NT2/D1 (cell line): Measurements from ENCODE around the gene MAP3K4.

Experiments
- DNase-seq: peaks from one replicate; pipeline ENCODE4 v3.0.0-alpha.2; 2011; ENCODE audit warnings: low read depth, low spot score
- H3K27me3 ChIP-seq: 2 replicates; pipeline ENCODE4 v1.6.0; 2011; ENCODE audit warnings: mild to moderate bottlenecking; ENCODE audit not compliant: insufficient read length, insufficient read depth
- H3K36me3 ChIP-seq: 2 replicates; pipeline ENCODE4 v1.6.1; 2011; ENCODE audit warnings: mild to moderate bottlenecking, low read length, mixed read lengths; ENCODE audit not compliant: insufficient read depth, insufficient read length
- H3K4me1 ChIP-seq: 2 replicates; pipeline ENCODE4 v1.5.1; 2011; ENCODE audit not compliant: insufficient read depth, insufficient read length
- H3K4me3 ChIP-seq: 2 replicates; pipeline ENCODE4 v1.5.1; 2011; ENCODE audit warnings: low read depth; ENCODE audit not compliant: insufficient read length
- H3K9ac ChIP-seq: 2 replicates; pipeline ENCODE4 v1.6.0; 2011; ENCODE audit warnings: low read depth; ENCODE audit not compliant: insufficient read length
- H3K9me3 ChIP-seq: 2 replicates; pipeline ENCODE4 v1.5.1; 2011; ENCODE audit warnings: mild to moderate bottlenecking, low read length; ENCODE audit not compliant: insufficient read depth
- SUZ12 ChIP-seq: IDR thresholded peaks from 2 replicates; pipeline ENCODE4 v1.6.1; 2011; ENCODE audit not compliant: insufficient read length, insufficient read depth; ENCODE audit errors: extremely low read depth
- YY1 ChIP-seq: IDR thresholded peaks from 2 replicates; pipeline ENCODE4 v1.6.1; 2011; ENCODE audit not compliant: insufficient read length, insufficient read depth
- ZNF274 ChIP-seq: IDR thresholded peaks from 2 replicates; pipeline ENCODE4 v1.6.1; 2011; ENCODE audit warnings: mild to moderate bottlenecking, low read depth, low read length

Gene MAP3K4

GRCh38 chr6:161137320-161137719 is 145.8 kb downstream of the MAP3K4 start:
- DNase-seq, result no peak
- no peaks in the 10 kb centered on the region for H3K27me3 ChIP-seq
- no peaks in the 10 kb centered on the region for H3K9me3 ChIP-seq
- TF ChIP-seq YY1 (no peak), SUZ12 (no peak), ZNF274 (no peak)
- no peak overlapping the region for H3K4me3 ChIP-seq
- peaks cover 4% of the 10 kb centered on the region for H3K4me1 ChIP-seq
- peaks cover 62% of the 10 kb centered on the region for H3K36me3 ChIP-seq
- no peak overlapping the region for H3K9ac ChIP-seq

- H3K4me1 ChIP-seq, result peaks cover 4% of the 10 kb centered on the region
- TF ChIP-seq ZNF274, result no peak
- TF ChIP-seq YY1, result no peak
- no peak for TF ChIP-seq SUZ12
- H3K36me3 ChIP-seq, result peaks cover 62% of the 10 kb centered on the region
- H3K9me3 ChIP-seq, result no peaks in the 10 kb centered on the region
- no peak for DNase-seq
- no peaks in the 10 kb centered on the region for H3K27me3 ChIP-seq
- H3K9ac ChIP-seq, result no peak overlapping the region
- H3K4me3 ChIP-seq, result no peak overlapping the region
Observed at GRCh38 chr6:161137839-161138542, 146.4 kb downstream of the MAP3K4 start.

DNA sequence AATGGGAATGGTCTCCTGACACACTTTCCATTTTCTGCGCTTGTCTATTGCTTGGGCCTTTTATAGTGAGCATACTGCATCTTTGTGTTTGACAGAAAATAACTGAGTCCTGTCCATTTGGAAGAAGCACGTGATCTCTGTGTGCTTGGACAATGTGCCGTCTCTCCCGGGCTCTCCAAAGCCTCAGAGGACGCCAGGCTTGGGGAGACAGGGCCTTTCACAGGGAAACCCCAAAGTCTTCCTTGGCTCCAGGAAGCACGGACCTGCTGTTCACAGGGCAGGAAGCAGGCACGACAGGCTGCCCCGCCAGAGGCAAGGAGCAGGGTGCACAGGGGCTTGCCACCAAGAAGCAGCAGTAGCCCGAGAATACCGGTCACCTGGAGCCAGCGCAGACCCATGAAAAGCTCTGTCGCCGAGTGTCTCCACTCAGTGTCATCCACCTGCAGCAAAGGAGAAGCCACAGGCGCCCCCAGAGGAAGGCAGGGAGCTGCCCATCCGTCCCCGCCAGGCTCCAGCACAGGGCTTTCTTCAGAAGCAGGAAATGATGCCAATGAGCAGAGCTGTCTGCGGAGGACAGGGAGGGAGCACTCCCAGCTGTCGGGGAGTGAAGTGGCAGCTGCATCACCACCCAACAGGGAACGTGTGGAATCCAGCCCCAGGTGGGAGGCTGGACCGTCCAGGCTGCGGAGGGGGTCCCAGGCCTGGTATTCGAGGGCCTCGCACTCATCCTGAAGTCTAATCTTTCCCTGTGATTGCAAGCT is 147.2 kb downstream of the MAP3K4 start:
- TF ChIP-seq ZNF274 (no peak), YY1 (no peak), SUZ12 (no peak)
- Histone ChIP-seq H3K4me1 (peaks cover 4% of the 10 kb centered on the region), H3K4me3 (no peak overlapping the region), H3K9ac (no peak overlapping the region), H3K36me3 (peaks cover 62% of the 10 kb centered on the region), H3K9me3 (no peaks in the 10 kb centered on the region), H3K27me3 (no peaks in the 10 kb centered on the region)
- no peak for DNase-seq

DNA sequence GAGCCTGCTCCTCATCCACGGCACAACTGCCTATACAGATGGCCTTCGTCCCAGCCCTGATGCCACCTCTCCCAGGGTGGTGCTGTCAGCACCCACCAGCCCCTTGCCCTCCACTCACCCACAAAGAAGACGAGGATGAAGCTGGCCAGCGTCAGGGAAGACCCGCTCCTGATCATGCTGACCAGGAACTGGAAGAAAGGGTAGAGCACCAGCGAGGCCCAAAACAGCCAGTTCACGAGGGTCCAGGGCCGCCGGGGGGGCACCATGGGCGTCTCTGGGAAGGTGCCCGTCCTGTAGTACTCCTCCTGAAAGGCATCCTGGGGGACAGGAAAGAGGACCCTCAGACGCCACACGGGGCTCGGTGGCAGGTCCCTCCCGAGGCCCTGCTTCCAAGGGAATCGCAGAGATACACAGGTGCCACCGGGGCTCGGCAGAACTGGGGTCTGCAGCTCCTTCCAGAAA is 147.8 kb downstream of the MAP3K4 start:
- peaks cover 4% of the 10 kb centered on the region for H3K4me1 ChIP-seq
- H3K9ac ChIP-seq, result peak overlapping the region; percentile 32
- TF ChIP-seq SUZ12 (no peak), YY1 (no peak), ZNF274 (no peak)
- no peak for DNase-seq
- H3K36me3 ChIP-seq, result peaks cover 62% of the 10 kb centered on the region
- no peaks in the 10 kb centered on the region for H3K9me3 ChIP-seq
- H3K27me3 ChIP-seq, result no peaks in the 10 kb centered on the region
- no peak overlapping the region for H3K4me3 ChIP-seq

DNA sequence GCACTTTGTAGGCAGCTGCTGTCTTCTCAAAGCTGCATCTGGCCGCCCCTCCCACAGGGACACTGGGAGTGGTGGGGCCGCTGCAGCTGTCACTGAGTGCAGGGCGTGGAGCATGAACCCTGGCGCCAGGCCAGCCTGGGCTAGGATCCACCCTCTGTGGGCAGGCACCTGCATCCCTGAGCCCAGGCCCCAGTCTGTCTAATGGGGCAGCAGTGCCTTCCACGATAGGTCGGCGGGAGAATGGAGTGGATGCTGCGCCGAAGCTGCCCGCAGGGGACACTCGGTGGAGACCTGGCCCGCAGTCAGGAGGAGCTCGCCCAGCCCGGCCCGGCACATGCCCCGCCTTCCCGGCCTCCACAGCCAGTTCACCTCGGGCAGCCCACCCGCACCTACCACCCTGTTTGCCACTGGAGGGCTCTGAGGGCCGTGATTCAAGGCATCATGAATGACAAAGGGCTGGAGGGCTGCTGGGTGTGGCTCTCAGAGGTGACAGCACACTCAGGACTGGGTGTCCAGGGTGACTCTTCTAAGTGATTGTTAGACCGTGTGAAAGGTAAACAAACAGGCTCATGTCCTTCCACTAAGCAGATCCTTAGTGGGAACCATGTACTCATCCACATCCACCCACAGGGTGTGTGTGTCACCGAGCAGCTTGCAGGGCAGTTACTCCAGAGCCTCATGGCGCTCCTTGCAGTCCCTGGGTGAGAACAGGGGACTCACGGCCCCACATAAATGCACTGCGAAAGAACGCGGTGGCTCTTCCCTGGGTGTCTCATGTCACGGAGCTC is 148.4 kb downstream of the MAP3K4 start:
- peaks cover 4% of the 10 kb centered on the region for H3K4me1 ChIP-seq
- peak overlapping the region; percentile 32 for H3K9ac ChIP-seq
- peak; percentile 78 for DNase-seq
- peaks cover 59% of the 10 kb centered on the region for H3K36me3 ChIP-seq
- H3K9me3 ChIP-seq, result no peaks in the 10 kb centered on the region
- no peak for TF ChIP-seq YY1
- TF ChIP-seq SUZ12, result no peak
- TF ChIP-seq ZNF274, result no peak
- no peaks in the 10 kb centered on the region for H3K27me3 ChIP-seq
- H3K4me3 ChIP-seq, result no peak overlapping the region

DNA sequence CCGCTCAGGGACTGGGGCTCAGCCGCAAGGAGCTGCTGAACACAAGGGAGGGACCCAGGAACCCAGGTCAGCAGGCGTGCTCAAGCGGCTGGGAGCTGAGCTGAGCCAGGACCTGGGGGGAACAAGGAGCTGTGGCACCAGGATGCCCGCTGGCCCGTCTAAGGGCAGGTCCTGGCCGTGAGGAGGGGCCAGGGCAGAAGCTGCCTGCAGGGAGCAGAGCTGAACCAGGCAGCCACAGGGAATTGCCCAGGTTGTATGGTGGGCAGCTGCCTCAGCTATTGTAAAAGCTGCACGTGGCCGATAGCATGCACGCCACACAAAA is 148.9 kb downstream of the MAP3K4 start:
- peaks cover 4% of the 10 kb centered on the region for H3K4me1 ChIP-seq
- H3K9me3 ChIP-seq, result no peaks in the 10 kb centered on the region
- no peak for TF ChIP-seq YY1
- TF ChIP-seq ZNF274, result no peak
- no peak for TF ChIP-seq SUZ12
- no peak overlapping the region for H3K9ac ChIP-seq
- H3K4me3 ChIP-seq, result no peak overlapping the region
- DNase-seq, result no peak
- H3K27me3 ChIP-seq, result no peaks in the 10 kb centered on the region
- peaks cover 59% of the 10 kb centered on the region for H3K36me3 ChIP-seq
